ENCODE measurements around the gene OR2H1.

DNA sequence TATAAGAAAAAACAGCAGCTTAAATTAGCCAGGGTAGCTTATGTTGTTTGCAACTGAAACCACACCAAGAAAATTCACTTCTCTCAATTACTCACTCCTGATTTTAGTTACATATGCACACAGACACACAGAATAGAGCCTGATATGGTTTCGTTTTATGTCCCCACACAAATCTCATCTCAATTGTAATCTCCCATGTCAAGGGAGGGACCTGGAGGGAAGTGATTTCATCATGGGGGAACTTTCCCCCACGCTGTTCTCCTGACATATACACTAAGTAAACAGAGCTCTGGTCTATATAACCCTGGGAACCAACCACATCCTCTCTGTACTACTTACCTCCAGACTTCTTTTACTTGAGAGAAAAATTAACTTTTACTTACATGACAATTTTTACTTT, 32.4 kb upstream of the OR2H1 start:
- TF ChIP-seq CTCF (IDR thresholded peaks at IDR 0.05) (no peak), POLR2A (IDR thresholded peaks at IDR 0.05) (no peak)

Data from thyroid gland (tissue), 4 donors.